ENCODE results near the gene VPS41. TPM values are rescaled to one million over a fixed set of nuclear protein-coding genes. Genes with fewer than 3 reads are reported as not detected.

VPS41 gene
- total and polyA plus RNA-seq, 2 of the 13 experiments (the other 11 are each of a cell fraction or from before 2014, with no cell fraction given) = 12.1 to 43.4 TPM

- TF ChIP-seq PRDM10 (CRISPR knock-in tag; IDR thresholded peaks at IDR 0.05; ENCODE audit: low read depth) (no peak), ZMYM3 (CRISPR knock-in tag; IDR thresholded peaks at IDR 0.05) (no peak), ZNF75D (CRISPR knock-in tag; IDR thresholded peaks at IDR 0.05; ENCODE audit: borderline replicate concordance) (no peak), GATA4 (IDR thresholded peaks at IDR 0.05; ENCODE audit: borderline replicate concordance, low read depth) (no peak), ZNF761 (CRISPR knock-in tag; conservative IDR thresholded peaks at IDR 0.05) (no peak)
Observed at GRCh38 chr7:38825721-38826440, 83.1 kb downstream of the VPS41 start (continued).

- Histone ChIP-seq H3K27ac (ENCODE audit: extremely low read length, insufficient read depth, low read length) (no peak overlapping the region), H3K4me2 (ENCODE audit: low read depth, low read length) (no peak overlapping the region), H3K9ac (ENCODE audit: insufficient read depth, low read depth, low read length) (no peak overlapping the region), H3K4me3 (replicated peaks in 1 of 3; ENCODE audit: insufficient read depth in 1 of 3, low read depth in 2 of 3, low read length in 3 of 3) (no peak overlapping the region), H3K27me3 (ENCODE audit: control insufficient read depth in 1 of 2, insufficient read depth in 2 of 2, low read length in 2 of 2) (no peaks in the 10 kb centered on the region), H3K9me3 (ENCODE audit: low read length) (no peaks in the 10 kb centered on the region), H4K20me1 (ENCODE audit: insufficient read depth, low read length) (no peaks in the 10 kb centered on the region), H2AFZ (ENCODE audit: low read length) (no peak overlapping the region), H3K36me3 (replicated peaks in 1 of 2; ENCODE audit: control insufficient read depth in 1 of 2, insufficient read depth in 2 of 2, low read length in 2 of 2) (no peaks in the 10 kb centered on the region; a peak in 1 of 5 replicates), H3K4me1 (ENCODE audit: insufficient read depth, low read length) (no peaks in the 10 kb centered on the region), H3K79me2 (ENCODE audit: insufficient read depth, low read length) (no peaks in the 10 kb centered on the region)
- in situ Hi-C loops (cut with HindIII; ENCODE audit: extremely low pct_ligation_motif_present, low pct_unique_long_range_greater_than_20kb) = no loop called here
- DNase-seq (ENCODE audit: low spot score) = no peak
- FAIRE-seq = no peak
- 96% methylated on average over 3 of the region's 3 CpGs for WGBS (ENCODE audit: low lambda C conversion rate)
- POLR2A ChIA-PET = no interaction called here
- BruUV-seq (replicated peaks) = no TSS peak
- intact Hi-C loops (cut with micrococcal nuclease; ENCODE audit: unreplicated experiment) = no loop called here
- ATAC-seq = no peak
- CTCF ChIA-PET (ENCODE audit: low intra/inter-chr PET ratio, low total read pairs) = no interaction called here
- TF ChIP-seq ZNF20 (CRISPR knock-in tag; IDR thresholded peaks at IDR 0.05) (no peak), DNMT1 (CRISPR knock-in tag; IDR thresholded peaks at IDR 0.05) (no peak), BRD4 (CRISPR knock-in tag; IDR thresholded peaks at IDR 0.05) (no peak), ZNF570 (CRISPR knock-in tag; IDR thresholded peaks at IDR 0.05; ENCODE audit: borderline replicate concordance) (no peak), RXRA (CRISPR knock-in tag; IDR thresholded peaks at IDR 0.05) (no peak), YEATS2 (CRISPR knock-in tag; IDR thresholded peaks at IDR 0.05; ENCODE audit: borderline replicate concordance) (no peak), ZNF12 (CRISPR knock-in tag; IDR thresholded peaks at IDR 0.05) (no peak), FOXO4 (CRISPR knock-in tag; conservative IDR thresholded peaks at IDR 0.05) (no peak), ZNF276 (CRISPR knock-in tag; IDR thresholded peaks at IDR 0.05; ENCODE audit: low read depth) (no peak), ZFP37 (CRISPR knock-in tag; IDR thresholded peaks at IDR 0.05; ENCODE audit: borderline replicate concordance) (no peak), SRSF1 (optimal IDR thresholded peaks at IDR 0.05; ENCODE audit: low read depth, low read length) (no peak), ZNF251 (CRISPR knock-in tag; IDR thresholded peaks at IDR 0.05) (no peak), ZNF264 (CRISPR knock-in tag; IDR thresholded peaks at IDR 0.05) (no peak)
Observed at GRCh38 chr7:38824948-38825347, 84.0 kb downstream of the VPS41 start.

Data from HepG2 (cell line).